GM13977 (cell line): Measurements from ENCODE around the gene PLCL1.

ENCODE experiments used
- DNase-seq: peaks from one replicate; pipeline ENCODE4 v3.0.0; 2012; ENCODE audit warnings: low spot score
- CTCF ChIP-seq: IDR thresholded peaks from 2 replicates; pipeline ENCODE4 v1.5.1; 2012; ENCODE audit warnings: mild to moderate bottlenecking, control low read depth; ENCODE audit not compliant: insufficient read depth; ENCODE audit errors: extremely low read depth, missing control alignments
- in situ Hi-C: fragments of 300-500 bp; cut with MboI; formaldehyde crosslinking; loops from one replicate; pipeline ENCODE4 v1.12.0; 2022; ENCODE audit warnings: low sequenced_read_pairs, low pct_unique_long_range_greater_than_20kb, mixed read lengths, inconsistent platforms; ENCODE audit not compliant: unreplicated experiment

PLCL1 gene

GRCh38 chr2:198102856-198103255 lies 298.5 kb downstream of the PLCL1 start:
- no peak for TF ChIP-seq CTCF
- DNase-seq = no peak
- in situ Hi-C loops = no loop called here

- in situ Hi-C loops = no loop called here
- DNase-seq = no peak
- no peak for TF ChIP-seq CTCF
Measured at GRCh38 chr2:198106621-198107385, 302.4 kb downstream of the PLCL1 start.

GRCh38 chr2:198113316-198113715 lies 308.9 kb downstream of the PLCL1 start:
- DNase-seq = no peak
- in situ Hi-C loops = no loop called here
- no peak for TF ChIP-seq CTCF

- DNase-seq = no peak
- no peak for TF ChIP-seq CTCF
Measured at GRCh38 chr2:198114064-198114463, 309.7 kb downstream of the PLCL1 start.

GRCh38 chr2:198115201-198115600 lies 310.8 kb downstream of the PLCL1 start:
- no peak for TF ChIP-seq CTCF

More at GRCh38 chr2:198114064-198114463, 309.7 kb downstream of the PLCL1 start:
- in situ Hi-C loops = no loop called here

GRCh38 chr2:198116756-198117155 lies 312.4 kb downstream of the PLCL1 start:
- no peak for DNase-seq

More at GRCh38 chr2:198115201-198115600, 310.8 kb downstream of the PLCL1 start:
- no peak for DNase-seq
- in situ Hi-C loops = no loop called here

More at GRCh38 chr2:198116756-198117155, 312.4 kb downstream of the PLCL1 start:
- in situ Hi-C loops = no loop called here
- no peak for TF ChIP-seq CTCF
